H9 (cell line): ENCODE data around the gene RNU7-1. TPM values are rescaled to one million over a fixed set of nuclear protein-coding genes. Genes with fewer than 3 reads are reported as not detected.
A peak's percentile ranks its signal among the peaks of the same experiment; 100 is the strongest.

Source experiments
- DNase-seq: peaks from one replicate; pipeline ENCODE4 v3.0.0-alpha.2; 2017
- H2AFZ ChIP-seq: one replicate; pipeline ENCODE4 v1.6.1; 2013; ENCODE audit warnings: mild to moderate bottlenecking, low read length, control low read depth, moderate library complexity
- H2AK5ac ChIP-seq: 2 replicates; pipeline ENCODE4 v1.6.1; 2013; ENCODE audit warnings: low read length, control low read depth, mixed read lengths; ENCODE audit not compliant: insufficient read length
- H2BK120ac ChIP-seq: one replicate; pipeline ENCODE4 v1.6.1; 2013; ENCODE audit warnings: low read depth, mild to moderate bottlenecking, low read length, control low read depth, inconsistent platforms; ENCODE audit not compliant: poor library complexity, severe bottlenecking
- H2BK12ac ChIP-seq: 2 replicates; pipeline ENCODE4 v1.6.1; 2013; ENCODE audit warnings: low read length, control low read depth, mixed read lengths, low read depth; ENCODE audit not compliant: insufficient read length
- H2BK15ac ChIP-seq: 2 replicates; pipeline ENCODE4 v1.6.1; 2013; ENCODE audit warnings: low read depth, low read length, control low read depth
- H2BK20ac ChIP-seq: one replicate; pipeline ENCODE4 v1.6.1; 2013; ENCODE audit warnings: low read depth, mild to moderate bottlenecking, low read length, control low read depth, inconsistent platforms; ENCODE audit not compliant: poor library complexity, severe bottlenecking
- H2BK5ac ChIP-seq: 2 replicates; pipeline ENCODE4 v1.6.1; 2013; ENCODE audit warnings: low read length, control low read depth, mixed read lengths; ENCODE audit not compliant: insufficient read length
- H3K14ac ChIP-seq: 2 replicates; pipeline ENCODE4 v1.6.1; 2013; ENCODE audit warnings: low read length, control low read depth; ENCODE audit not compliant: insufficient read depth
- H3K18ac ChIP-seq: 2 replicates; pipeline ENCODE4 v1.6.1; 2013; ENCODE audit warnings: low read depth, mild to moderate bottlenecking, mixed read lengths, low read length, control low read depth; ENCODE audit not compliant: insufficient read length
- H3K23ac ChIP-seq: 2 replicates; pipeline ENCODE4 v1.6.1; 2013; ENCODE audit warnings: low read length, control low read depth, mixed read lengths, low read depth; ENCODE audit not compliant: insufficient read length
- H3K23me2 ChIP-seq: 2 replicates; pipeline ENCODE4 v1.6.1; 2013; ENCODE audit warnings: low read depth, mild to moderate bottlenecking, mixed read lengths, low read length, control low read depth; ENCODE audit not compliant: insufficient read length, poor library complexity, severe bottlenecking
- H3K27ac ChIP-seq: 2 replicates; pipeline ENCODE4 v1.5.1; 2013; ENCODE audit warnings: low read length, control low read depth, mixed read lengths, low read depth; ENCODE audit not compliant: insufficient read length
- H3K27me3 ChIP-seq: 2 replicates; pipeline ENCODE4 v1.6.1; 2013; ENCODE audit warnings: low read length, control low read depth, inconsistent platforms; ENCODE audit not compliant: insufficient read depth
- H3K4ac ChIP-seq: 2 replicates; pipeline ENCODE4 v1.6.1; 2013; ENCODE audit warnings: low read depth, mild to moderate bottlenecking, control low read depth, inconsistent platforms, low read length, moderate library complexity
- H3K4me1 ChIP-seq: 2 replicates; pipeline ENCODE4 v1.6.1; 2013; ENCODE audit warnings: low read length, control low read depth, inconsistent platforms; ENCODE audit not compliant: insufficient read depth
- H3K4me2 ChIP-seq: 2 replicates; pipeline ENCODE4 v1.6.1; 2013; ENCODE audit warnings: low read length, control low read depth, mixed read lengths; ENCODE audit not compliant: insufficient read length, insufficient read depth
- H3K56ac ChIP-seq: 2 replicates; pipeline ENCODE4 v1.6.1; 2013; ENCODE audit warnings: low read depth, mild to moderate bottlenecking, mixed read lengths, low read length, control low read depth; ENCODE audit not compliant: insufficient read length
- H3K79me1 ChIP-seq: 2 replicates; pipeline ENCODE4 v1.6.1; 2013; ENCODE audit warnings: low read depth, mild to moderate bottlenecking, moderate library complexity, low read length, control low read depth, inconsistent platforms; ENCODE audit not compliant: insufficient read depth, poor library complexity, severe bottlenecking
- H3K79me2 ChIP-seq: 2 replicates; pipeline ENCODE4 v1.6.1; 2013; ENCODE audit warnings: low read length, control low read depth, inconsistent platforms; ENCODE audit not compliant: insufficient read depth
- H3K9ac ChIP-seq: 2 replicates; pipeline ENCODE4 v1.6.1; 2013; ENCODE audit warnings: low read length, control low read depth, mixed read lengths; ENCODE audit not compliant: insufficient read length; ENCODE audit errors: extremely low read depth
- H3K9me3 ChIP-seq: one replicate; pipeline ENCODE4 v1.6.1; 2013; ENCODE audit warnings: low read depth, low read length, inconsistent platforms; ENCODE audit not compliant: control insufficient read depth
- H3T11ph ChIP-seq: one replicate; pipeline ENCODE4 v1.6.1; 2013; ENCODE audit warnings: mild to moderate bottlenecking, low read length, control low read depth, inconsistent platforms
- H4K20me1 ChIP-seq: one replicate; pipeline ENCODE4 v1.6.1; 2013; ENCODE audit not compliant: control insufficient read depth, insufficient read length, insufficient read depth
- H4K5ac ChIP-seq: 2 replicates; pipeline ENCODE4 v1.6.1; 2013; ENCODE audit warnings: low read depth, mild to moderate bottlenecking, mixed read lengths, low read length, control low read depth; ENCODE audit not compliant: insufficient read length
- H4K8ac ChIP-seq: replicated peaks from 2 replicates; pipeline ENCODE4 v1.6.1; 2013; ENCODE audit warnings: low read length, control low read depth, mixed read lengths, low read depth; ENCODE audit not compliant: insufficient read length
- H4K91ac ChIP-seq: 2 replicates; pipeline ENCODE4 v1.6.1; 2013; ENCODE audit warnings: low read depth, mild to moderate bottlenecking, moderate library complexity, mixed read lengths, low read length, control low read depth; ENCODE audit not compliant: insufficient read length
- H3K27ac Mint-ChIP-seq, 3 experiments: 2 replicates in 2 of 3; 3 replicates in 1 of 3; pipeline ENCODE4 v1.8.0; 2020 to 2021; ENCODE audit warnings: mixed read lengths in 3 of 3, mild to moderate bottlenecking in 1 of 3, moderate library complexity in 1 of 3
- H3K27me3 Mint-ChIP-seq: 2 replicates; pipeline ENCODE4 v1.8.0; 2021; ENCODE audit warnings: low read depth, mild to moderate bottlenecking, moderate library complexity, mixed read lengths
- H3K36me3 Mint-ChIP-seq, 3 experiments: 2 replicates in 2 of 3; 3 replicates in 1 of 3; pipeline ENCODE4 v1.8.0; 2020 to 2021; ENCODE audit warnings: low read depth in 3 of 3, mixed read lengths in 3 of 3; ENCODE audit not compliant: insufficient read depth in 1 of 3
- H3K4me1 Mint-ChIP-seq, 2 experiments: 2 replicates each; pipeline ENCODE4 v1.8.0; 2020; ENCODE audit warnings: mixed read lengths in 2 of 2
- H3K4me3 Mint-ChIP-seq, 2 experiments: 2 replicates in 1 of 2; 3 replicates in 1 of 2; pipeline ENCODE4 v1.8.0; 2020 to 2021; ENCODE audit warnings: mild to moderate bottlenecking in 2 of 2, mixed read lengths in 2 of 2, moderate library complexity in 1 of 2
- H3K9me3 Mint-ChIP-seq, 2 experiments: 2 replicates in 1 of 2; 3 replicates in 1 of 2; pipeline ENCODE4 v1.8.0; 2020; ENCODE audit warnings: mild to moderate bottlenecking in 2 of 2, mixed read lengths in 2 of 2, moderate library complexity in 1 of 2
- WGBS: extraction: QIAGEN DNeasy Blood & Tissue Kit; methylation state at CpG from one replicate; pipeline ENCODE4 v1.1.7; 2013; ENCODE audit warnings: missing lambda C conversion rate, low lambda C conversion rate, mixed read lengths; ENCODE audit not compliant: insufficient read length; ENCODE audit errors: extremely low coverage; 5-methylcytosine and 5-hydroxymethylcytosine counted together
- total RNA-seq: library from RNA; stranded (reverse); gene quantifications from 2 replicates; pipeline ENCODE4 v1.2.1, GENCODE V29; 2021
- TF ChIP-seq, protein P1 (sequence below): fragments of 200-600 bp; sonication (generic); conservative IDR thresholded peaks from 3 replicates; pipeline ENCODE4 v1.8.0; 2021; ENCODE audit warnings: antibody characterized with exemption, mild to moderate bottlenecking

RNU7-1 gene
- total RNA-seq, 1 experiment from 2014 or later = not detected

DNA sequence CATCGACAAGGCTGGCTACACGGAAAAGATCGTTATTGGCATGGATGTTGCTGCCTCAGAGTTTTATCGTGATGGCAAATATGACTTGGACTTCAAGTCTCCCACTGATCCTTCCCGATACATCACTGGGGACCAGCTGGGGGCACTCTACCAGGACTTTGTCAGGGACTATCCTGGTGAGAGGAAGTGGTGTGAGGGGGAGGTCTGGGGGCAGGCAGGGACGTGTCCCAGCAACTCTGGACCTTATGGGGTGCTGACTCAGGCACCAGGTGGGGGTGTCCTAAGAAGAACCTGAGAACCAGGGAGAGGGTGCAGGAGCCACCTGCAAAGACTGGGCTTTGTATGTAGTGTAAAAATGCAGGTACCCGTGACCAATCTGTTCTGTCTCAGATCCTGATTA lies 24.0 kb upstream of the RNU7-1 start:
- H3K9me3 Mint-ChIP-seq = no peaks in the 10 kb centered on the region
- Histone ChIP-seq H3K79me2 (no peaks in the 10 kb centered on the region), H2BK12ac (no peak overlapping the region), H2BK5ac (no peak overlapping the region), H3K18ac (no peak overlapping the region), H3K9me3 (no peaks in the 10 kb centered on the region), H3K4me1 (peaks cover 1% of the 10 kb centered on the region; the same call in 1 of the 2 replicates), H4K91ac (no peak overlapping the region), H3K56ac (no peak overlapping the region), H2BK15ac (no peak overlapping the region), H3K23ac (no peak overlapping the region), H3K4me2 (no peak overlapping the region), H4K20me1 (no peaks in the 10 kb centered on the region), H3K4ac (no peak overlapping the region), H3K23me2 (peaks cover 9% of the 10 kb centered on the region), H3K27ac (no peak overlapping the region), H3T11ph (no peak overlapping the region), H2AK5ac (no peak overlapping the region), H4K8ac (no peak overlapping the region), H4K5ac (no peak overlapping the region), H3K27me3 (no peaks in the 10 kb centered on the region), H2BK20ac (no peak overlapping the region), H3K14ac (no peak overlapping the region), H3K9ac (no peak overlapping the region), H3K79me1 (peaks cover 6% of the 10 kb centered on the region), H2AFZ (no peak overlapping the region), H2BK120ac (no peak overlapping the region)
- peaks cover 2% of the 10 kb centered on the region; the same call in 1 of the 2 replicates for H3K27me3 Mint-ChIP-seq
- TF ChIP-seq, protein P1, sequence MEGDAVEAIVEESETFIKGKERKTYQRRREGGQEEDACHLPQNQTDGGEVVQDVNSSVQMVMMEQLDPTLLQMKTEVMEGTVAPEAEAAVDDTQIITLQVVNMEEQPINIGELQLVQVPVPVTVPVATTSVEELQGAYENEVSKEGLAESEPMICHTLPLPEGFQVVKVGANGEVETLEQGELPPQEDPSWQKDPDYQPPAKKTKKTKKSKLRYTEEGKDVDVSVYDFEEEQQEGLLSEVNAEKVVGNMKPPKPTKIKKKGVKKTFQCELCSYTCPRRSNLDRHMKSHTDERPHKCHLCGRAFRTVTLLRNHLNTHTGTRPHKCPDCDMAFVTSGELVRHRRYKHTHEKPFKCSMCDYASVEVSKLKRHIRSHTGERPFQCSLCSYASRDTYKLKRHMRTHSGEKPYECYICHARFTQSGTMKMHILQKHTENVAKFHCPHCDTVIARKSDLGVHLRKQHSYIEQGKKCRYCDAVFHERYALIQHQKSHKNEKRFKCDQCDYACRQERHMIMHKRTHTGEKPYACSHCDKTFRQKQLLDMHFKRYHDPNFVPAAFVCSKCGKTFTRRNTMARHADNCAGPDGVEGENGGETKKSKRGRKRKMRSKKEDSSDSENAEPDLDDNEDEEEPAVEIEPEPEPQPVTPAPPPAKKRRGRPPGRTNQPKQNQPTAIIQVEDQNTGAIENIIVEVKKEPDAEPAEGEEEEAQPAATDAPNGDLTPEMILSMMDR = peak; percentile 28; the same call in 2 of the 3 replicates
- H3K27ac Mint-ChIP-seq = peak overlapping the region; percentile 2 to 88 (median 36); a peak in 3 of 7 replicates
- WGBS = no CpG with 5 or more reads among the region's 7 CpGs
- DNase-seq = no peak
- H3K4me1 Mint-ChIP-seq = peaks cover 32 to 43% of the 10 kb centered on the region in 2 experiments
- peaks cover 34 to 70% (median 69%) of the 10 kb centered on the region in 3 experiments for H3K36me3 Mint-ChIP-seq
- H3K4me3 Mint-ChIP-seq = no peak overlapping the region
